H9 (cell line): Measurements from ENCODE around the gene KCNIP3. TPM values are rescaled to one million over a fixed set of nuclear protein-coding genes. Genes with fewer than 3 reads are reported as not detected.

ENCODE experiments used
- DNase-seq: peaks from one replicate; pipeline ENCODE4 v3.0.0-alpha.2; 2017
- H2AFZ ChIP-seq: one replicate; pipeline ENCODE4 v1.6.1; 2013; ENCODE audit warnings: mild to moderate bottlenecking, low read length, control low read depth, moderate library complexity
- H2AK5ac ChIP-seq: 2 replicates; pipeline ENCODE4 v1.6.1; 2013; ENCODE audit warnings: low read length, control low read depth, mixed read lengths; ENCODE audit not compliant: insufficient read length
- H2BK120ac ChIP-seq: one replicate; pipeline ENCODE4 v1.6.1; 2013; ENCODE audit warnings: low read depth, mild to moderate bottlenecking, low read length, control low read depth, inconsistent platforms; ENCODE audit not compliant: poor library complexity, severe bottlenecking
- H2BK12ac ChIP-seq: 2 replicates; pipeline ENCODE4 v1.6.1; 2013; ENCODE audit warnings: low read length, control low read depth, mixed read lengths, low read depth; ENCODE audit not compliant: insufficient read length
- H2BK15ac ChIP-seq: 2 replicates; pipeline ENCODE4 v1.6.1; 2013; ENCODE audit warnings: low read depth, low read length, control low read depth
- H2BK20ac ChIP-seq: one replicate; pipeline ENCODE4 v1.6.1; 2013; ENCODE audit warnings: low read depth, mild to moderate bottlenecking, low read length, control low read depth, inconsistent platforms; ENCODE audit not compliant: poor library complexity, severe bottlenecking
- H2BK5ac ChIP-seq: 2 replicates; pipeline ENCODE4 v1.6.1; 2013; ENCODE audit warnings: low read length, control low read depth, mixed read lengths; ENCODE audit not compliant: insufficient read length
- H3K14ac ChIP-seq: 2 replicates; pipeline ENCODE4 v1.6.1; 2013; ENCODE audit warnings: low read length, control low read depth; ENCODE audit not compliant: insufficient read depth
- H3K18ac ChIP-seq: 2 replicates; pipeline ENCODE4 v1.6.1; 2013; ENCODE audit warnings: low read depth, mild to moderate bottlenecking, mixed read lengths, low read length, control low read depth; ENCODE audit not compliant: insufficient read length
- H3K23ac ChIP-seq: 2 replicates; pipeline ENCODE4 v1.6.1; 2013; ENCODE audit warnings: low read length, control low read depth, mixed read lengths, low read depth; ENCODE audit not compliant: insufficient read length
- H3K23me2 ChIP-seq: 2 replicates; pipeline ENCODE4 v1.6.1; 2013; ENCODE audit warnings: low read depth, mild to moderate bottlenecking, mixed read lengths, low read length, control low read depth; ENCODE audit not compliant: insufficient read length, poor library complexity, severe bottlenecking
- H3K27ac ChIP-seq: 2 replicates; pipeline ENCODE4 v1.5.1; 2013; ENCODE audit warnings: low read length, control low read depth, mixed read lengths, low read depth; ENCODE audit not compliant: insufficient read length
- H3K27me3 ChIP-seq: 2 replicates; pipeline ENCODE4 v1.6.1; 2013; ENCODE audit warnings: low read length, control low read depth, inconsistent platforms; ENCODE audit not compliant: insufficient read depth
- H3K4ac ChIP-seq: 2 replicates; pipeline ENCODE4 v1.6.1; 2013; ENCODE audit warnings: low read depth, mild to moderate bottlenecking, control low read depth, inconsistent platforms, low read length, moderate library complexity
- H3K4me1 ChIP-seq: 2 replicates; pipeline ENCODE4 v1.6.1; 2013; ENCODE audit warnings: low read length, control low read depth, inconsistent platforms; ENCODE audit not compliant: insufficient read depth
- H3K4me2 ChIP-seq: 2 replicates; pipeline ENCODE4 v1.6.1; 2013; ENCODE audit warnings: low read length, control low read depth, mixed read lengths; ENCODE audit not compliant: insufficient read length, insufficient read depth
- H3K56ac ChIP-seq: 2 replicates; pipeline ENCODE4 v1.6.1; 2013; ENCODE audit warnings: low read depth, mild to moderate bottlenecking, mixed read lengths, low read length, control low read depth; ENCODE audit not compliant: insufficient read length
- H3K79me1 ChIP-seq: 2 replicates; pipeline ENCODE4 v1.6.1; 2013; ENCODE audit warnings: low read depth, mild to moderate bottlenecking, moderate library complexity, low read length, control low read depth, inconsistent platforms; ENCODE audit not compliant: insufficient read depth, poor library complexity, severe bottlenecking
- H3K79me2 ChIP-seq: 2 replicates; pipeline ENCODE4 v1.6.1; 2013; ENCODE audit warnings: low read length, control low read depth, inconsistent platforms; ENCODE audit not compliant: insufficient read depth
- H3K9ac ChIP-seq: 2 replicates; pipeline ENCODE4 v1.6.1; 2013; ENCODE audit warnings: low read length, control low read depth, mixed read lengths; ENCODE audit not compliant: insufficient read length; ENCODE audit errors: extremely low read depth
- H3K9me3 ChIP-seq: one replicate; pipeline ENCODE4 v1.6.1; 2013; ENCODE audit warnings: low read depth, low read length, inconsistent platforms; ENCODE audit not compliant: control insufficient read depth
- H3T11ph ChIP-seq: one replicate; pipeline ENCODE4 v1.6.1; 2013; ENCODE audit warnings: mild to moderate bottlenecking, low read length, control low read depth, inconsistent platforms
- H4K20me1 ChIP-seq: one replicate; pipeline ENCODE4 v1.6.1; 2013; ENCODE audit not compliant: control insufficient read depth, insufficient read length, insufficient read depth
- H4K5ac ChIP-seq: 2 replicates; pipeline ENCODE4 v1.6.1; 2013; ENCODE audit warnings: low read depth, mild to moderate bottlenecking, mixed read lengths, low read length, control low read depth; ENCODE audit not compliant: insufficient read length
- H4K8ac ChIP-seq: replicated peaks from 2 replicates; pipeline ENCODE4 v1.6.1; 2013; ENCODE audit warnings: low read length, control low read depth, mixed read lengths, low read depth; ENCODE audit not compliant: insufficient read length
- H4K91ac ChIP-seq: 2 replicates; pipeline ENCODE4 v1.6.1; 2013; ENCODE audit warnings: low read depth, mild to moderate bottlenecking, moderate library complexity, mixed read lengths, low read length, control low read depth; ENCODE audit not compliant: insufficient read length
- H3K27ac Mint-ChIP-seq, 3 experiments: 2 replicates in 2 of 3; 3 replicates in 1 of 3; pipeline ENCODE4 v1.8.0; 2020 to 2021; ENCODE audit warnings: mixed read lengths in 3 of 3, mild to moderate bottlenecking in 1 of 3, moderate library complexity in 1 of 3
- H3K27me3 Mint-ChIP-seq: 2 replicates; pipeline ENCODE4 v1.8.0; 2021; ENCODE audit warnings: low read depth, mild to moderate bottlenecking, moderate library complexity, mixed read lengths
- H3K36me3 Mint-ChIP-seq, 3 experiments: 2 replicates in 2 of 3; 3 replicates in 1 of 3; pipeline ENCODE4 v1.8.0; 2020 to 2021; ENCODE audit warnings: low read depth in 3 of 3, mixed read lengths in 3 of 3; ENCODE audit not compliant: insufficient read depth in 1 of 3
- H3K4me1 Mint-ChIP-seq, 2 experiments: 2 replicates each; pipeline ENCODE4 v1.8.0; 2020; ENCODE audit warnings: mixed read lengths in 2 of 2
- H3K4me3 Mint-ChIP-seq, 2 experiments: 2 replicates in 1 of 2; 3 replicates in 1 of 2; pipeline ENCODE4 v1.8.0; 2020 to 2021; ENCODE audit warnings: mild to moderate bottlenecking in 2 of 2, mixed read lengths in 2 of 2, moderate library complexity in 1 of 2
- H3K9me3 Mint-ChIP-seq, 2 experiments: 2 replicates in 1 of 2; 3 replicates in 1 of 2; pipeline ENCODE4 v1.8.0; 2020; ENCODE audit warnings: mild to moderate bottlenecking in 2 of 2, mixed read lengths in 2 of 2, moderate library complexity in 1 of 2
- WGBS: extraction: QIAGEN DNeasy Blood & Tissue Kit; methylation state at CpG from one replicate; pipeline ENCODE4 v1.1.7; 2013; ENCODE audit warnings: missing lambda C conversion rate, low lambda C conversion rate, mixed read lengths; ENCODE audit not compliant: insufficient read length; ENCODE audit errors: extremely low coverage; 5-methylcytosine and 5-hydroxymethylcytosine counted together
- total RNA-seq: library from RNA; stranded (reverse); gene quantifications from 2 replicates; pipeline ENCODE4 v1.2.1, GENCODE V29; 2021
- TF ChIP-seq, protein P1 (sequence below): fragments of 200-600 bp; sonication (generic); conservative IDR thresholded peaks from 3 replicates; pipeline ENCODE4 v1.8.0; 2021; ENCODE audit warnings: antibody characterized with exemption, mild to moderate bottlenecking

KCNIP3 gene
- total RNA-seq, 1 experiment from 2014 or later = 1.5 TPM

DNA sequence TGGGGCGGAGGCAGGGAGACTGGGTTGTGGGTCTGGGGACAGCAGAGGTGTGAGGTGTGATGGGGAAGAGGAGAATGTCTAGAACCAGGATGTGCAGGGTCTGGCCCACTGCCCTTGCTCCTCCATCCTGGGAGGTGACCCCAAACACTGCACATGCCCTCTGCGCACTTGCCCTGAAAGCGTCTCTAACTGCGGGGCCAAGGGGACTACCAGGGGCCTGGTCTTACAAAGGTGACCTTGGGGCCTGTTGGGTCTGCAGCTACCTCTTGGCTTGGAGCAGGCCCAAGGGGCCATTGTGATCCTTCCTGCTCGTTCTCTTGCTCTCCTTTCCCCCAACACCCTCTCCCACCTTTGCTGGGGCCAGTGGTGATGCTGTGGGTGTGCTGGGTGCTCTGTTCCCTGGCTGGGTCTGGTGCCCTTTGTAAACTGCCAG, 57.3 kb downstream of the KCNIP3 start:
- WGBS = no CpG with 5 or more reads among the region's 5 CpGs
- Mint-ChIP-seq H3K4me1 (no peaks in the 10 kb centered on the region), H3K27me3 (peaks cover 44% of the 10 kb centered on the region), H3K4me3 (no peak overlapping the region), H3K27ac (no peak overlapping the region), H3K36me3 (no peaks in the 10 kb centered on the region; a peak in 1 of 7 replicates), H3K9me3 (peaks cover 7 to 10% of the 10 kb centered on the region in 2 experiments; a peak in 4 of 5 replicates)
- Histone ChIP-seq H3K23me2 (no peaks in the 10 kb centered on the region), H3K4me1 (no peaks in the 10 kb centered on the region), H4K8ac (no peak overlapping the region), H3K56ac (no peak overlapping the region), H2BK120ac (no peak overlapping the region), H3K27me3 (no peaks in the 10 kb centered on the region), H2AFZ (no peak overlapping the region), H4K20me1 (no peaks in the 10 kb centered on the region), H3K79me1 (no peaks in the 10 kb centered on the region), H3K4ac (no peak overlapping the region), H2BK20ac (no peak overlapping the region), H3K23ac (no peak overlapping the region), H3K18ac (no peak overlapping the region), H3K4me2 (no peak overlapping the region), H3K9me3 (no peaks in the 10 kb centered on the region), H2BK12ac (no peak overlapping the region), H3K27ac (no peak overlapping the region), H3K14ac (no peak overlapping the region), H4K5ac (no peak overlapping the region), H3K79me2 (no peaks in the 10 kb centered on the region), H2BK15ac (no peak overlapping the region), H2BK5ac (no peak overlapping the region), H2AK5ac (no peak overlapping the region), H4K91ac (no peak overlapping the region), H3K9ac (no peak overlapping the region), H3T11ph (no peak overlapping the region)
- DNase-seq = peak; percentile 13
- TF ChIP-seq, protein P1, sequence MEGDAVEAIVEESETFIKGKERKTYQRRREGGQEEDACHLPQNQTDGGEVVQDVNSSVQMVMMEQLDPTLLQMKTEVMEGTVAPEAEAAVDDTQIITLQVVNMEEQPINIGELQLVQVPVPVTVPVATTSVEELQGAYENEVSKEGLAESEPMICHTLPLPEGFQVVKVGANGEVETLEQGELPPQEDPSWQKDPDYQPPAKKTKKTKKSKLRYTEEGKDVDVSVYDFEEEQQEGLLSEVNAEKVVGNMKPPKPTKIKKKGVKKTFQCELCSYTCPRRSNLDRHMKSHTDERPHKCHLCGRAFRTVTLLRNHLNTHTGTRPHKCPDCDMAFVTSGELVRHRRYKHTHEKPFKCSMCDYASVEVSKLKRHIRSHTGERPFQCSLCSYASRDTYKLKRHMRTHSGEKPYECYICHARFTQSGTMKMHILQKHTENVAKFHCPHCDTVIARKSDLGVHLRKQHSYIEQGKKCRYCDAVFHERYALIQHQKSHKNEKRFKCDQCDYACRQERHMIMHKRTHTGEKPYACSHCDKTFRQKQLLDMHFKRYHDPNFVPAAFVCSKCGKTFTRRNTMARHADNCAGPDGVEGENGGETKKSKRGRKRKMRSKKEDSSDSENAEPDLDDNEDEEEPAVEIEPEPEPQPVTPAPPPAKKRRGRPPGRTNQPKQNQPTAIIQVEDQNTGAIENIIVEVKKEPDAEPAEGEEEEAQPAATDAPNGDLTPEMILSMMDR = no peak
